Kidney epithelial cell (primary cell): ENCODE measurements around the gene NEMF. TPM values are rescaled to one million over a fixed set of nuclear protein-coding genes. Genes with fewer than 3 reads are reported as not detected.

Source experiments
- DNase-seq: peaks from one replicate; pipeline ENCODE4 v3.0.0-alpha.2; 2010; ENCODE audit warnings: low read depth
- H3K27me3 ChIP-seq: 2 replicates; pipeline ENCODE4 v1.6.0; 2011; ENCODE audit warnings: low read length; ENCODE audit not compliant: control insufficient read depth, insufficient read depth
- H3K36me3 ChIP-seq: 2 replicates; pipeline ENCODE4 v1.5.1; 2011; ENCODE audit warnings: low read length; ENCODE audit not compliant: control insufficient read depth, insufficient read depth
- H3K4me3 ChIP-seq: 2 replicates; pipeline ENCODE4 v1.5.1; 2011; ENCODE audit warnings: low read depth, mild to moderate bottlenecking, control low read depth, low read length
- total RNA-seq: library from RNA; depleted of rRNA; stranded (reverse); fragments of >200 nt; gene quantifications from 2 replicates; pipeline ENCODE4 v1.2.3, GENCODE V29; 2015
- TF ChIP-seq, protein P1 (sequence below): IDR thresholded peaks from 2 replicates; pipeline ENCODE4 v1.5.1; 2011; ENCODE audit warnings: mild to moderate bottlenecking, moderate library complexity, low read length, control low read depth, inconsistent platforms; ENCODE audit not compliant: insufficient read depth, poor library complexity, severe bottlenecking

The NEMF gene
- total RNA-seq, 1 donor from 2014 or later = 34.3 TPM

DNA sequence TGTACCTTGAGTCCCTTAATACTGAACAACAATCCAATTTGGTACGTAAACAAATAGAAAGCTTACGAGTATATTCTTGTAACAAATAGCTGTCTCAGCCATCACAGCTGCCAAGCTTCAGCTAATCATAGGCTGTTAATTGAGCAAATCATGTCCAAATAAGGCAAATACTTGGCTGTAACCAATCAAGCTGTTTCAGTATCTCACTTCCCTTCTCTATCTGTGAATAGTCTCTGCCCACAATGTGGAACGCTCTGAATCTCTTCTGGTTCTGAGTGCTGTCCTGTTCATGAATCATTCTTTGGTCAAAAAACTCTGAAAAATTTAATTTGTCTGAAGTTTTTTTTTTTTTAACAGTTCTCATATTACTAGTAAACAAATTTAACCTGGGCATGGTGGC, 5.8 kb upstream of the NEMF start:
- TF ChIP-seq, protein P1, sequence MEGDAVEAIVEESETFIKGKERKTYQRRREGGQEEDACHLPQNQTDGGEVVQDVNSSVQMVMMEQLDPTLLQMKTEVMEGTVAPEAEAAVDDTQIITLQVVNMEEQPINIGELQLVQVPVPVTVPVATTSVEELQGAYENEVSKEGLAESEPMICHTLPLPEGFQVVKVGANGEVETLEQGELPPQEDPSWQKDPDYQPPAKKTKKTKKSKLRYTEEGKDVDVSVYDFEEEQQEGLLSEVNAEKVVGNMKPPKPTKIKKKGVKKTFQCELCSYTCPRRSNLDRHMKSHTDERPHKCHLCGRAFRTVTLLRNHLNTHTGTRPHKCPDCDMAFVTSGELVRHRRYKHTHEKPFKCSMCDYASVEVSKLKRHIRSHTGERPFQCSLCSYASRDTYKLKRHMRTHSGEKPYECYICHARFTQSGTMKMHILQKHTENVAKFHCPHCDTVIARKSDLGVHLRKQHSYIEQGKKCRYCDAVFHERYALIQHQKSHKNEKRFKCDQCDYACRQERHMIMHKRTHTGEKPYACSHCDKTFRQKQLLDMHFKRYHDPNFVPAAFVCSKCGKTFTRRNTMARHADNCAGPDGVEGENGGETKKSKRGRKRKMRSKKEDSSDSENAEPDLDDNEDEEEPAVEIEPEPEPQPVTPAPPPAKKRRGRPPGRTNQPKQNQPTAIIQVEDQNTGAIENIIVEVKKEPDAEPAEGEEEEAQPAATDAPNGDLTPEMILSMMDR = no peak
- no peak for DNase-seq
- Histone ChIP-seq H3K36me3 (no peaks in the 10 kb centered on the region), H3K4me3 (no peak overlapping the region), H3K27me3 (no peaks in the 10 kb centered on the region)

DNA sequence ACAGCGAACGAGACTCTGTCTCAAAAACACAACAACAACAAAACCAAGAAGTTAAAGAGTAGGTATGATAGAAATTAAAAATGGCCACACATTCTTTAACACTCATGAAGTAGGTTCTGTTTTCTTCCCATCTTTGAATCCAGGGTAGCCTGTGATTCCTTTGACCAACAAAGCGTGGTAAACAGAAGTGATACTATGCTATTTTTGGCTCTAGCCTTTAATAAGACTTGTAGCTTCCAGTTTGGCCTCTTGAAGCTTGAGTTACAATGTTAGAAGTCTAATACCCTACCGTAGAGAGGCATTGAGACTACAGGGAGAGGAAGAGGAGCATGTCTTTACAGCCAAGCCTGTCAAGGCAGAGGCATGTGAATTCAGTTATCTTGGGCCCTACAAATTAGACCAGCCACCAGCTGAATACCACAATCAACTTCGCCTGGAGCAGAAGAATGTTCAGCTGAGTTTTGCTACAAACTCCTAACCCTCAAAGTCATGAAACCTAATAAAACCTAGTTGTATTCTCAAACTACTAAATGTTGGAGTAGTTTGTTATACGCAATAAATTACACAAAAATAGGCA, 4.9 kb upstream of the NEMF start:
- H3K36me3 ChIP-seq = no peaks in the 10 kb centered on the region
- H3K27me3 ChIP-seq = no peaks in the 10 kb centered on the region
- no peak for DNase-seq
- TF ChIP-seq, protein P1 = no peak
- H3K4me3 ChIP-seq = no peak overlapping the region

DNA sequence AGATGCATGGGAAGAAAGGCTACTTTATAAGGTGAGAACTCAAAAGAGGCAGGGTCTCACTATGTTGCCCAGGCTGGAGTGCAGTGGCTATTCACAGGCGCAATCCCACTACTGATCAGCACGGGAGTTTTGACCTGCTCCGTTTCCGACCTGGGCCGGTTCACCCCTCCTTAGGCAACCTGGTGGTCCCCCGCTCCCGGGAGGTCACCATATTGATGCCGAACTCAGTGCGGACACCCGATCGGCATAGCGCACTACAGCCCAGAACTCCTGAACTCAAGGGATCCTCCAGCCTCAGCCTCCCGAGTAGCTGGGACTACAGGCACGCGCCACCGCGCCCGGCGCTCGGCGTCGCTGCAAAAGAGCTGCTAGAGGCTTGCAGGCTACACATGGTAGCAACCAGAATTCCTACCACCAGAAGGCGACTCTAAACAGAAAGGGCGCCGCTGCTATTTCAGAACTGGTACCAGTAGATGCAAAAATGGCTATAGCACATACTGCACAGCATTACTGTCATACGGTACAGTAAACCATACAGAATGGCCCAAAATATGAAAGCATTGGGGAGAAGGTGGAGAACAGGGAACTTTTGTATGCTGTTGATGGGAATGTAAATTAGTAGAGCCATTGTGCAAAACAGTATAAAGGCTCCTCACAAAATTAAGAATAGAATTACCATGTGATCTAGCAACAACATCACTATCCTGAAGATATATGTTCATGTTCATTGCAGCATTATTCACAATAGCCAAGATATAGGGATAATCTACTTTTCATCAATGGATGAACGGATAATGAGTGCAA, 1.2 kb upstream of the NEMF start:
- H3K4me3 ChIP-seq = peak overlapping the region; percentile 100
- H3K27me3 ChIP-seq = no peaks in the 10 kb centered on the region
- TF ChIP-seq, protein P1 = peak; percentile 82
- H3K36me3 ChIP-seq = no peaks in the 10 kb centered on the region
- peak; percentile 39 for DNase-seq

DNA sequence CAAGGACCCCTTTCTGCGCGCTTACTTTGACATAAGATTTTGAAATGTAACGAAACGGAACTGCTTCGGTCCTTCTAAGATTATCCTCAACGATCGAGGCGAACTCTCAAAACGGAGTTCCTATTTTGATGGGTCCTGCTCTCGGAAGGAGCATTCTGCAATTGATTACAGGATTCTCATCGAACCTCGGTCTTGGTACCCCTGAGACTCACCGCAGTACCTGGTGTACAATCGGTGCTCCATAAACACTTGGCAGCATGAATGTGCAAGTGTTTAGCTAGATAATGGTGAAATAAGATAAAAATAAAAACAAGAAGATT, 530 bp upstream of the NEMF start:
- no peaks in the 10 kb centered on the region for H3K27me3 ChIP-seq
- H3K36me3 ChIP-seq = no peaks in the 10 kb centered on the region
- TF ChIP-seq, protein P1 = no peak
- H3K4me3 ChIP-seq = peak overlapping the region; percentile 100
- DNase-seq = no peak

DNA sequence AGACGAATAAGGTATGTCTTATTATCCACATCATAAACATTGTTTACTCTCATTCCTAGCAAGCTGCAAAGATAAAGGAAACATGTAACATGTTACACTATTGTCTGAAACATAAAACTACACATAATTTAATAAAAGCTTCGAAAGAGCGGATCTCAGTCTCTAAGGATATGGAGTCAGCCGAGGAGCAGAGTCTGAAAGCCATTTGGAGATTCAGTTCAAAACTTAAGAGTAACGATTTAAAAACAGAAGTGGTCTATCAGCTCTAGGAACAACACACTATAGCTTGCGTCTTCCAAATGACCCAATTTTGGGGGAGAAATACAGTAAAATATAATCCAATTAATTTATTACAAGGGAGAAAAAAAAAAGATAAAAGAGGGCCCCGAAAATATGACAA, 775 bp downstream of the NEMF start:
- TF ChIP-seq, protein P1 = no peak
- no peak for DNase-seq
- no peaks in the 10 kb centered on the region for H3K27me3 ChIP-seq
- no peaks in the 10 kb centered on the region for H3K36me3 ChIP-seq
- H3K4me3 ChIP-seq = peak overlapping the region; percentile 100

DNA sequence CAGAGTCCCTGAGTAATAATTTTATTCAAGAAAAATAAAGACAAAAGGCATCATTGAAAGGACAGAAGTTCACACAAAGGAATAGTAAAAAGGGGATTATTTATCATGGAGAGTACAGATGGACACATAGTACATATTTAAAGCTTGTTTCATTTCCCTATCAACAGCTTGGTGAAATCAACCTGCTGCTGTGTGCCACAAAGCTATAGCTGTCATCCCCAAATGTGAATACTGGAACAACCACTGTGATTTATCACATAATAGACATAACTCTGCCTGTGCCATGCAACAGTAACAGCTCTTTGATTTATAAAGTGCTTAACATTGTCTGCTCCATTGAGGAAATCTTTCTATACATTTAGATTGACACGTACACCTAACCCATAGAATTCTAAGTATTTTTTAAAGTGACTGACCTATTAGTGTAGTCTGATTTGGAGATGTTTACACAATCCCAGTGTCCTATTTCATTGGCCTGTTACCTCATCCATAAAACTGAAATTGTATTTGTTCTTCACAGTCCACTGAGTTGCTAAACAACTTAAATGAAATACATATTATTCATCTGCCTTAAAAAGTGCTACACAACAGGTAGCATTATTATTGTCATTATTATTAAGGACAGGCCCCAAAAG, 3.3 kb downstream of the NEMF start:
- no peak for DNase-seq
- no peaks in the 10 kb centered on the region for H3K36me3 ChIP-seq
- H3K4me3 ChIP-seq = no peak overlapping the region
- TF ChIP-seq, protein P1 = no peak
- H3K27me3 ChIP-seq = no peaks in the 10 kb centered on the region
